ENCODE measurements around the gene FBP1.

GRCh38 chr9:94645901-94646300 is 6.6 kb upstream of the FBP1 start:
- TF ChIP-seq YY1 (IDR thresholded peaks at IDR 0.05; ENCODE audit: insufficient read depth, insufficient read length) (no peak), ZNF274 (IDR thresholded peaks at IDR 0.05; ENCODE audit: low read depth, low read length) (no peak)

Measured in NT2/D1 (cell line).